IPS-NIHi7 (cell line): ENCODE results near the gene KCNJ11.

Experiments used
- DNase-seq: peaks from one replicate; pipeline ENCODE4 v3.0.0; 2012; ENCODE audit warnings: mixed read lengths; ENCODE audit errors: extremely low spot score

The KCNJ11 gene

GRCh38 chr11:17408641-17409040 lies 20.2 kb upstream of the KCNJ11 start:
- no peak for DNase-seq

- DNase-seq = no peak
Observed at GRCh38 chr11:17408026-17408425, 19.6 kb upstream of the KCNJ11 start.

GRCh38 chr11:17407575-17407974 lies 19.1 kb upstream of the KCNJ11 start:
- DNase-seq = no peak

GRCh38 chr11:17406818-17407149 lies 18.3 kb upstream of the KCNJ11 start:
- no peak for DNase-seq

GRCh38 chr11:17406082-17406817 lies 17.8 kb upstream of the KCNJ11 start:
- no peak for DNase-seq

- peak; percentile 35 for DNase-seq
Observed at GRCh38 chr11:17405232-17406005, 17.0 kb upstream of the KCNJ11 start.

GRCh38 chr11:17403980-17404759 lies 15.7 kb upstream of the KCNJ11 start:
- no peak for DNase-seq

- no peak for DNase-seq
Observed at GRCh38 chr11:17402486-17402885, 14.0 kb upstream of the KCNJ11 start.

GRCh38 chr11:17401841-17402240 lies 13.4 kb upstream of the KCNJ11 start:
- DNase-seq = no peak

- no peak for DNase-seq
Observed at GRCh38 chr11:17401316-17401715, 12.9 kb upstream of the KCNJ11 start.

- DNase-seq = no peak
Observed at GRCh38 chr11:17400048-17400775, 11.8 kb upstream of the KCNJ11 start.

- DNase-seq = no peak
Observed at GRCh38 chr11:17399236-17399635, 10.8 kb upstream of the KCNJ11 start.

- DNase-seq = no peak
Observed at GRCh38 chr11:17397311-17398002, 9.0 kb upstream of the KCNJ11 start.

- DNase-seq = no peak
Observed at GRCh38 chr11:17396598-17397310, 8.3 kb upstream of the KCNJ11 start.

- no peak for DNase-seq
Observed at GRCh38 chr11:17395978-17396377, 7.5 kb upstream of the KCNJ11 start.

- no peak for DNase-seq
Observed at GRCh38 chr11:17395554-17395961, 7.1 kb upstream of the KCNJ11 start.

GRCh38 chr11:17394743-17395390 lies 6.4 kb upstream of the KCNJ11 start:
- no peak for DNase-seq

GRCh38 chr11:17393472-17393871 lies 5.0 kb upstream of the KCNJ11 start:
- no peak for DNase-seq

- DNase-seq = no peak
Observed at GRCh38 chr11:17392872-17393271, 4.4 kb upstream of the KCNJ11 start.
